Central memory CD4-positive, alpha-beta T cell (primary cell): ENCODE results near the gene PTPRE.
A peak's percentile ranks its signal among the peaks of the same experiment; 100 is the strongest.

Source experiments
- DNase-seq: peaks from one replicate; pipeline ENCODE4 v3.0.0; 2022
- total RNA-seq, 3 experiments: gene quantifications; one replicate each; lab custom pipeline; 2026; lab: John Stamatoyannopoulos, UW

The PTPRE gene
- total RNA-seq, result 30.6 to 110 (median 45.1) reads per million in 3 experiments

GRCh38 chr10:127906548-127907377 is at the start of gene PTPRE:
PTPRE (plus strand) TSS chr10:127907103; CDS start chr10:128040882, 133,779 bp downstream.
- peak; percentile 43 for DNase-seq

GRCh38 chr10:127860592-127860991 is 46.3 kb upstream of the PTPRE start:
- no peak for DNase-seq

GRCh38 chr10:127863231-127863825 is 43.6 kb upstream of the PTPRE start:
- no peak for DNase-seq

GRCh38 chr10:127866276-127867013 is 40.5 kb upstream of the PTPRE start:
- no peak for DNase-seq

GRCh38 chr10:127867805-127868204 is 39.1 kb upstream of the PTPRE start:
- no peak for DNase-seq

GRCh38 chr10:127869329-127869728 is 37.6 kb upstream of the PTPRE start:
- DNase-seq, result no peak

GRCh38 chr10:127871631-127872010 is 35.3 kb upstream of the PTPRE start:
- no peak for DNase-seq

- no peak for DNase-seq
These were observed 34.7 kb upstream of the PTPRE start for GRCh38 chr10:127872011-127872761.

- DNase-seq, result no peak
These were observed 33.9 kb upstream of the PTPRE start for GRCh38 chr10:127872871-127873600.

GRCh38 chr10:127873901-127874470 is 32.9 kb upstream of the PTPRE start:
- DNase-seq, result no peak

- no peak for DNase-seq
These were observed 32.0 kb upstream of the PTPRE start for GRCh38 chr10:127874671-127875448.

- no peak for DNase-seq
These were observed 31.5 kb upstream of the PTPRE start for GRCh38 chr10:127875449-127875765.

- no peak for DNase-seq
These were observed 31.0 kb upstream of the PTPRE start for GRCh38 chr10:127875916-127876315.

GRCh38 chr10:127877116-127877515 is 29.8 kb upstream of the PTPRE start:
- DNase-seq, result no peak

- no peak for DNase-seq
These were observed 29.2 kb upstream of the PTPRE start for GRCh38 chr10:127877699-127878098.

- no peak for DNase-seq
These were observed 28.3 kb upstream of the PTPRE start for GRCh38 chr10:127878475-127879055.

- DNase-seq, result no peak
These were observed 26.3 kb upstream of the PTPRE start for GRCh38 chr10:127880557-127880956.

- DNase-seq, result no peak
These were observed 25.6 kb upstream of the PTPRE start for GRCh38 chr10:127881262-127881661.

- no peak for DNase-seq
These were observed 24.5 kb upstream of the PTPRE start for GRCh38 chr10:127882391-127882790.

GRCh38 chr10:127882801-127883459 is 24.0 kb upstream of the PTPRE start:
- no peak for DNase-seq
